CD4-positive, alpha-beta T cell treated with Interleukin-6 for 4 hours (primary cell): Measurements from ENCODE around the gene MTIF2.
"Not testable (repeated sequence)": the region's sequence is repeated elsewhere in the genome, so short reads cannot be mapped to it uniquely, and the experiment has no call there.

Experiments
- DNase-seq: peaks from one replicate; pipeline ENCODE4 v3.0.0-alpha.2; 2020; ENCODE audit warnings: mixed read lengths

The MTIF2 gene

DNA sequence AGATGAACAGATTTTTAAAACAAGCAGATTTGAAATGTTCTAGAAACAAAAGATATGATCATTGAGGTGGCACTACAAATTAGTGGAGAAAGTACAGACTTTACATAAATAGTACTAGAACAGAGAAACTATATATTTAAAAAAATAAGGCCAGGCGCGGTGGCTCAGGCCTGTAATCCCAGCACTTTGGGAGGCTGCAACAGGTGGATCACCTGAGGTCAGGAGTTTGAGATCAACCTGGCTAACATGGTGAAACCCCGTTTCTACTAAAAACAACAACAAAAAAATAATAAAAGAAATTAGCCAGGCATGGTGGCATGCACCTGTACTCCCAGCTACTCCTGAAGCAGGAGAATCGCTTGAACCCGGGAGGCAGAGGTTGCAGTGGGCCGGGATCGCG, 82.2 kb downstream of the MTIF2 start:
- not testable (repeated sequence) for DNase-seq
